HPDE6-E6E7 (cell line): ENCODE data around the gene ULK3.

Experiments used
- DNase-seq: peaks from one replicate; pipeline ENCODE4 v3.0.0; 2011; ENCODE audit warnings: missing footprints; ENCODE audit errors: extremely low spot score

The ULK3 gene

GRCh38 chr15:74840851-74841775 is 1.8 kb downstream of the ULK3 start:
- no peak for DNase-seq

GRCh38 chr15:74839526-74840395 is 3.2 kb downstream of the ULK3 start:
- DNase-seq = no peak

- DNase-seq = no peak
These were observed 4.0 kb downstream of the ULK3 start for GRCh38 chr15:74838746-74839525.

GRCh38 chr15:74838137-74838516 is 4.8 kb downstream of the ULK3 start:
- no peak for DNase-seq

- no peak for DNase-seq
These were observed 5.3 kb downstream of the ULK3 start for GRCh38 chr15:74837482-74838136.

- DNase-seq = no peak
These were observed 6.1 kb downstream of the ULK3 start for GRCh38 chr15:74836846-74837245.

- peak; percentile 67 for DNase-seq
These were observed 7.6 kb downstream of the ULK3 start for GRCh38 chr15:74835312-74835823.

- DNase-seq = no peak
These were observed 9.4 kb downstream of the ULK3 start for GRCh38 chr15:74833376-74834107.

- DNase-seq = no peak
These were observed 10.1 kb downstream of the ULK3 start for GRCh38 chr15:74832826-74833225.

- no peak for DNase-seq
These were observed 11.0 kb downstream of the ULK3 start for GRCh38 chr15:74831813-74832495.

- no peak for DNase-seq
These were observed 12.1 kb downstream of the ULK3 start for GRCh38 chr15:74830868-74831267.

GRCh38 chr15:74829991-74830390 is 13.0 kb downstream of the ULK3 start:
- no peak for DNase-seq

- no peak for DNase-seq
These were observed 13.5 kb downstream of the ULK3 start for GRCh38 chr15:74829486-74829885.

- no peak for DNase-seq
These were observed 14.1 kb downstream of the ULK3 start for GRCh38 chr15:74828835-74829234.

GRCh38 chr15:74827614-74828013 is 15.3 kb downstream of the ULK3 start:
- no peak for DNase-seq

GRCh38 chr15:74826921-74827320 is 16.0 kb downstream of the ULK3 start:
- DNase-seq = no peak

- no peak for DNase-seq
These were observed 16.6 kb downstream of the ULK3 start, which contains the start of gene CPLX3 for GRCh38 chr15:74826364-74826819. Gene CPLX3 (plus strand): TSS chr15:74826627. CDS start chr15:74826704, 77 bp downstream.

- DNase-seq = no peak
These were observed 17.1 kb downstream of the ULK3 start for GRCh38 chr15:74825866-74826265.

- no peak for DNase-seq
These were observed 18.0 kb downstream of the ULK3 start for GRCh38 chr15:74824976-74825375.

- no peak for DNase-seq
These were observed 19.6 kb downstream of the ULK3 start for GRCh38 chr15:74823324-74823723.
